ENCODE measurements around the gene SASH1. TPM values are rescaled to one million over a fixed set of nuclear protein-coding genes. Genes with fewer than 3 reads are reported as not detected.

Gene SASH1
- total RNA-seq, 1 experiment from 2014 or later = 27.4 TPM

GRCh38 chr6:148346681-148347440 is 4.2 kb downstream of the SASH1 start:
- no peaks in the 10 kb centered on the region; the same call in 1 of the 2 replicates for H3K27me3 Mint-ChIP-seq (ENCODE audit: low read depth)
- peak overlapping the region; percentile 98 for H3K27ac Mint-ChIP-seq
- TF ChIP-seq ZSCAN18 (CRISPR knock-in tag; IDR thresholded peaks at IDR 0.05) (no peak), TCF7 (CRISPR knock-in tag; IDR thresholded peaks at IDR 0.05; ENCODE audit: low read depth) (no peak), USF1 (CRISPR knock-in tag; IDR thresholded peaks at IDR 0.05) (no peak), ZBTB43 (CRISPR knock-in tag; IDR thresholded peaks at IDR 0.05) (no peak), HMGXB4 (CRISPR knock-in tag; IDR thresholded peaks at IDR 0.05) (no peak), SP1 (CRISPR knock-in tag; conservative IDR thresholded peaks at IDR 0.05) (no peak)
- no peaks in the 10 kb centered on the region for H3K36me3 Mint-ChIP-seq
- POLR2A ChIA-PET = no interaction called here
- CTCF ChIA-PET = no interaction called here
- H3K4me1 Mint-ChIP-seq = peaks cover 83% of the 10 kb centered on the region
- DNase-seq (ENCODE audit: low spot score) (no peak), ATAC-seq (no peak)
- no peaks in the 10 kb centered on the region for H3K9me3 Mint-ChIP-seq
- peak overlapping the region; percentile 63 for H3K4me3 Mint-ChIP-seq

- H3K4me1 Mint-ChIP-seq = peaks cover 80% of the 10 kb centered on the region
- H3K27me3 Mint-ChIP-seq (ENCODE audit: low read depth) = no peaks in the 10 kb centered on the region; the same call in 1 of the 2 replicates
- CTCF ChIA-PET = no interaction called here
- peak overlapping the region; percentile 63 for H3K4me3 Mint-ChIP-seq
- H3K27ac Mint-ChIP-seq = peak overlapping the region; percentile 98
- H3K9me3 Mint-ChIP-seq = no peaks in the 10 kb centered on the region
- H3K36me3 Mint-ChIP-seq = no peaks in the 10 kb centered on the region
- DNase-seq (ENCODE audit: low spot score) = no peak
- POLR2A ChIA-PET = no interaction called here
- ATAC-seq = peak; percentile 38
- TF ChIP-seq CREB1 (CRISPR knock-in tag; IDR thresholded peaks at IDR 0.05) (no peak), ZNF138 (CRISPR knock-in tag; conservative IDR thresholded peaks at IDR 0.05) (no peak), ZNF263 (CRISPR knock-in tag; IDR thresholded peaks at IDR 0.05; ENCODE audit: low read depth) (no peak), ATF1 (CRISPR knock-in tag; IDR thresholded peaks at IDR 0.05) (no peak), MYBL2 (CRISPR knock-in tag; IDR thresholded peaks at IDR 0.05) (no peak), NR1H2 (CRISPR knock-in tag; IDR thresholded peaks at IDR 0.05) (no peak), IRF2 (CRISPR knock-in tag; IDR thresholded peaks at IDR 0.05; ENCODE audit: borderline replicate concordance, low read depth) (no peak), HMGA2 (CRISPR knock-in tag; IDR thresholded peaks at IDR 0.05) (no peak), ATF2 (CRISPR knock-in tag; IDR thresholded peaks at IDR 0.05; ENCODE audit: borderline replicate concordance, low read depth) (no peak), JUN (CRISPR knock-in tag; IDR thresholded peaks at IDR 0.05) (no peak)
Observed at GRCh38 chr6:148347441-148348054, 4.9 kb downstream of the SASH1 start.

All from WTC11 (cell line).